GM19351 (cell line): ENCODE data around the gene RIN3.

Experiments used
- ATAC-seq: cut with Tn5 transposase; IDR thresholded peaks from one replicate; pipeline ENCODE4 v1.9.1; 2021; ENCODE audit warnings: mild to moderate bottlenecking, moderate library complexity; ENCODE audit not compliant: unreplicated experiment

The RIN3 gene

GRCh38 chr14:92575061-92575747 lies 61.6 kb downstream of the RIN3 start:
- ATAC-seq: no peak

- ATAC-seq: no peak
Observed at GRCh38 chr14:92575748-92576303, 62.2 kb downstream of the RIN3 start.

GRCh38 chr14:92577321-92577742 lies 63.8 kb downstream of the RIN3 start:
- peak; percentile 77 for ATAC-seq

- no peak for ATAC-seq
Observed at GRCh38 chr14:92578511-92578910, 64.9 kb downstream of the RIN3 start.

GRCh38 chr14:92579244-92579936 lies 65.8 kb downstream of the RIN3 start:
- no peak for ATAC-seq

DNA sequence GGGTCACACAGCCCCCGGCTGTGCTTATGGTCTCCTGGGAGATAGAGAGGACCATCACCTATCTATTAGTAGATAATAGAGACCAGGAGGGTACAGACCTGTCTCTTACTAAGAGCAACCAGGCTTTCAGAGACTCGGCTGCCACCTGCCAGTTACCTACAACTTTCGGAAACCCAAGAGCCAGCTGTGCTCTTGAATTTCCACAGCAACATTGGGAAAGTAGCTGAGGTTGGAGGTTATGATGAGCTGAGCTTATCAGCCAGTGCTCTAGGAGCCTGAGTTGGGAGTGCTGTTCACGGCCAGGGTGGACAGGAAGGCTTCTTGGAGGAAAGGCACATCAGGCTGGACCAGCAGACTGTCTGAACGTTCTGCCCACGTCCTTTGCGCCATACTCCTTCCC lies 67.6 kb downstream of the RIN3 start:
- no peak for ATAC-seq

DNA sequence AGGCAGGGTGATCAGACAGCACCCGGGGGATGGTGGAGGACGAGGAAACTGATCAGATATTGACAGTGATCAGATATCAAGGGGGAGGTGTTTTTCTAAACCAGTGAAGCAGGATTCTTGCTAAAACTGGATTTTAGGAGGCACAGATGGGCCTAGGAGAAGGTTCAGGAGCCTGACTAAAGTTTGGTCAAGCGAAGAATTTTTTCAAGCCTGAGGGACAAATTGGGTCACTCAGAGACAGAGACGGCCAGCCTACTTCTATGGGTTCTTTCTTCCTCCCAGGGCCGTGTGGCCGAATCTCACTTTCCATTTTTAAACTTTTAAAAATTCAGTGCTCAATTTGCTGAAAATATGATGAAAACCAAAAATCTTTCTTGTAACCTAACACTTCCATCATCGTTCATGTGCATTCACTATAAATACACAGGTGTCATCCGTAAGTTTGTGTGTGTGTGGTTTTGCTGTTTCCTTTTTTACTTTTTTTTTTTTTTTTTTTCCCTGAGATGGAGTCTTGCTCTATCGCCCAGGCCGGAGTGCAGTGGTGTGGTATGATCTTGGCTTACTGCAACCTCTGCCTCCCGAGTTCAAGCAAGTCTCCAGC lies 68.5 kb downstream of the RIN3 start:
- ATAC-seq: no peak

DNA sequence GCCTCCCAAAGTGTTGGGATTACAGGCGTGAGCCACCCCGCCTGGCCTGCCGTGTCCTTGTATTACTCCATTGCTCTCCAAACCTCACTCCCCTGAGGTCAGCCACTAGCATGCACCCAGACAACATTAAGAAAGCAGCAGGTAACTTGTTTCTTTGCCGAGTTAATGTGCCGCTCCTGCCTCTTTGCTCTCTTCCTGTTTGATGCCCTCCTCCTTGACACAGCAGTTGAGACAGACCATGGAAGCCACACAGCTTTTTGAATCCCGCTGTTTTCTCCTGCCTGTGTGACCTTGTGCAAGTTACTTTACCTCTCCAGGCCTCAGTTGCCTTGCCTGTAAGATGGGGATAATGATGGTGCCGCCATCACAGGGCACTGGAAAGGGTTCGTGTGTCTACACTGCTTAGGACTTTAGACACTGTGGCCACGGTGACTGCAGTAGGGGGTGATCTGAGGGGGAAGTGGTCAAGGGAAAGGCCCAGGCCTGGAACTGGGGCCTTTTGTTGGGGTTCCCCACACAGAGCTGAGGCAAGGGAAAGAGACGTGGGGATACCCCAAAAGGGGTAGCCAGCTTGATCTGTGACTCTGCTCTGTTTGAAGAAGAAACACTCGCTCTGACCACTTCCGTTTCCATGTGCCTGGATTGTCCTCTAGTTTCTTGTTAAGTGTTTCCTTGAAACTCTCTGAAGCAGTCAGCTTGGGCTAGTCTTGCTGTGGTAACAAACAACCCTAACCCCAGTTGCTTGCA lies 69.3 kb downstream of the RIN3 start:
- ATAC-seq: peak; percentile 48

DNA sequence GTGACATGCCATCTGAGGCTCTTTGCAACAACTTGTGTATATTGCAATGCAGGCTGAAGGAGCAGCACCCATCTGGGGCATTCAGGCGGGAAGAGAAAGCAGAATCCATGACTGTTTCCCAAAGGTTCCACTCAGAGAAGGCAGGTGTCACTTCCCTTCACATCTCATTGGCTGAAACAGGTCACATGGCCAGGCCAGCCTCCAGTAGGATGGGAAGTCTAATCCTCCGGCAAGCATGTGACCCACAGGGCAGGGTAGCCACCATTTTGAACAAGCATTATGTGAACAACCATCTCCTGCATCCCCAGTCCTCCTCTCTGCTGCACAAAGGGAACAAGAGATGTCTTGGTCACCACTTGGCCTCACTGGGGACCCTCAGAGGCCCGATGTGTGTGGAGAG lies 70.6 kb downstream of the RIN3 start:
- ATAC-seq: no peak

- no peak for ATAC-seq
Observed at GRCh38 chr14:92584816-92585215, 71.2 kb downstream of the RIN3 start.

DNA sequence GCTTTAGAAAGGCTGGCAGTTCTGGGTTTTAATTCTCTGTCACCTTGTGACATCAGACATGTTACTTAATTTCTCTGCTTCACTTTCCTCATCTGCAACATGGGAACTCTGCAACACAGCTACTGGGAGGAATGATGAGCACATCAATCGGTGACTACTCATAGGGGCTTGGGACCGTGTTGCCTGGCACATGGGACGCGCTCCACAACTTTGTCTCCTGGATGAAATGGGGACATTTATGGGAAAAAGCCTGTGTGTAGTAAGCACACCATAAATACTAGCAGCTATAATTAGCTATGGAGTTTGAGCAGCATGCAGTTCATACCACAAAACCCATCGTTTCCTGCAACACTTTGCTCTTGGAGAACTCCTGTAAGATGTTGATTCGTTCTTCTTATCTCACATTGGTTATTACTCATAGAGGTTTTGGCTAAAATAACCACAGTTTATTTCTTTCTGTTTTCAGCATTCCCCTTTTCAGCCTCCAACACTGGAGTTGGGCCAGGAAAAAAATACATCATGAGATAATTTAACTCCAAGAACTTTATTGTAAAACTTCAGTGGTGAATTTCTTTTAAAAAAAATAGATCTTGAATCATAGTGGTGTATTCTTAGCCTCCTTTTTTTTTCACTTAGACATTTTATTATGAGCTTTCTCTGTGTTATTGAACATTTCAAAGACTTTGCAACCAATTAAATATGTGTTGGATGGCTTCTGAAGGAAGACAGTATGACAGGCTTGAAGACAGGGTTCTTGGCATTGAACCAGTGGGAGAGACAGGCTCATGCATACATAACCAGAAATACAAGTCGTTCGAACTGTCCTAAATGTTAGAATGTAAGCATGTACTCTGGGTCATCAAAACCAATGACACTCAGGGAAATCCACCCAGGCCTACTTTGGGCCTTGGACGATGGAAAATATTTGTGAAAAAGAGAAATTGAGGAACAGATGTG lies 72.7 kb downstream of the RIN3 start:
- peak; percentile 39 for ATAC-seq

GRCh38 chr14:92586963-92587699 lies 73.5 kb downstream of the RIN3 start:
- ATAC-seq: no peak

- ATAC-seq: no peak
Observed at GRCh38 chr14:92587700-92588085, 74.1 kb downstream of the RIN3 start.

- ATAC-seq: peak; percentile 47
Observed at GRCh38 chr14:92589213-92589852, 75.8 kb downstream of the RIN3 start.

DNA sequence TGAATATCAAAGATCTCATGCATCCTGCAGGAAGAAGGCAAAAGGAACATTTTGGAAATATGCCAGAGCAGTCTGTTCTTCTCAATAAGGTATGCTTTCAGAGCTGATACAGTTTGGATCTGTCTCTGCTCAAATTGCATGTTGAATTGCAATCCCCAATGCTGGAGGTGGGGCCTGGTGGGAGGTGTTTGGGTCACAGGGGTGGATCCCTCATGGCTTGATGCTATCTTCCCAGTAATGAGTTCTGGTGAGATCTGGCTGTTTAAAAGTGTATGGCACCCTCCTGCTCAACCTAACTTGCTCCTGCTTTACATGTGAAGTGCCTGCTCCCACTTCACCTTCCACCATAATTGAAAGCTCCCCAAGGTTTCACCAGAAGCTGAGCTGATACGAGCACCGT lies 76.6 kb downstream of the RIN3 start:
- ATAC-seq: no peak

DNA sequence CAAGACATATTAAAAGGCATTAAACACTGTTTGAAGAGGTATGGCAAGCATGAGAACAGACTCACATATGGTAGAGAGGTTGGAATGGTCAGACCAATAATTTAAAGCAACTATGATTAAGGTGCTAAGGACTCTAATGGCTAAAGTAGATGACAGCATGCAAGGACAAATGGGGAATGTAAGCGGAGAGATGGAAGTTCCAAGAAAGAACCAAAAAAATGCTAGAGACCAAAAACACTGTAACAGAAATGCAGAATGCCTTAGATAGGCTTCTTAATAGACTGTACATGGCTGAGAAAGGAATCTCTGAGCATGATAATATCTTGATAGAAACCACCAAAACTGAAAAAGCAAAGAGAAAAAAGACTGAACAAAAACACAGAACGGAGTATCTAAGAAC lies 77.4 kb downstream of the RIN3 start:
- ATAC-seq: no peak

GRCh38 chr14:92591346-92591745 lies 77.8 kb downstream of the RIN3 start:
- ATAC-seq: no peak

DNA sequence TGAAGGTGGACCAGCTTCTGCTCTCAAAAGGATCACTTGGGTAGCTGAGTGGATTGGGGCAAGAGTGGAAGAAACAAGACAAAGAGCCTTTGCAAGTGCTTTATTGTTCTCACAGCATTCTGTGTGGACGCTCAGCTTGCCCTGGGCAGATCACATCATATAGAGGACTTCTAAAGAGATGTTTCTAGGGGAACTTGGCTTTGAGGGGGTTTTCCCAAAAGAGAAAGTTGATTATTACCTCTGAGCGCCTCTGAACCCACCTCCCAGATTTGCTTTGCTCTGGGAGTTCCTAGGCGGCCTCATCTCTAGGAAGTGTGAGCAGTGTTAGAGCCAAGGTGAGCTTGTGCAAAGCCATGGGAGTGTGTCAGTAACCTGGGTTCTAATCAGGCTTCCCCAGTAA lies 81.7 kb downstream of the RIN3 start:
- ATAC-seq: no peak

GRCh38 chr14:92596331-92596907 lies 82.8 kb downstream of the RIN3 start:
- ATAC-seq: no peak
